Pulmonary artery endothelial cell (primary cell): ENCODE results near the gene PTPRA. TPM values are rescaled to one million over a fixed set of nuclear protein-coding genes. Genes with fewer than 3 reads are reported as not detected.

ENCODE experiments used
- DNase-seq: peaks from one replicate; pipeline ENCODE4 v3.0.0-alpha.2; 2011; ENCODE audit warnings: low read depth, low spot score
- total RNA-seq: library from RNA; depleted of rRNA; stranded (reverse); fragments of >200 nt; gene quantifications from 2 replicates; pipeline ENCODE4 v1.2.3, GENCODE V29; 2014

PTPRA gene
- total RNA-seq, 1 donor from 2014 or later, result 29.1 TPM

DNA sequence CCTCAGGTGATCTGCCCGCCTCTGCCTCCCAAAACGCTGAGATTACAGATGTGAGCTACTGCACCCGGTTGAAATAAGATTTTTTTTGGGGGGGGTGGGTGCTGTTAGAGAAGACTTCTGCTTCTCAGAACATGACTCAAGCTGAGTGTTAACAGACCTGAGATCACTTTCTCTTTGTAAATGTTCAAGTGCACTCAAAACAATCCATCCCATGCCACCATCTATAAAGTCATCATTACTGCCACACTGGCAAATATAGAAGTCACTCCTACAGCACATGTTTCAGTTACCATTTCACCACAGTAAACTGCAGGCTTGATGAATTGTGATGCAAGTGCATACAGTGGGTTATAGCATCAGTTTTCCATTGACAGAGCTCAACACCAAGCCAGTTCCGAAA, 23.8 kb upstream of the PTPRA start:
- no peak for DNase-seq

DNA sequence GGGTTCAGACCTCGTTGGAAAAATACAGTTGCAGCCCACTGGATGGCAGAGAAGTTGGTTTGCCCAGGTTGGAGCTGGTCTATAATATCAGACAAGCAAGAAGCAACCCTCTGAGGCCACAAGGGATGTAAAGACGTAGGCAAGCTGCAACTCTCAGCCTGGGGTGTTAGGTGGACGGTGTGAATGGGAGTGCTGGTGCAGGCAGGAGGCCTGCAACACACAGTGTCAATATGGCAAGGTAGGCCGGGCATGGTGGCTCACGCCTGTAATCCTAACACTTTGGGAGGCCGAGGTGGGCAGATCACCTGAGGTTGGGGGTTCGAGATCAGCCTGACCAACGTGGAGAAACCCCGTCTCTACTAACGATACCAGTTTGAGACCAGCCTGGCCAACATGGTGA, 22.2 kb upstream of the PTPRA start:
- DNase-seq, result no peak

- no peak for DNase-seq
These were observed 14.7 kb upstream of the PTPRA start for GRCh38 chr20:2858591-2858990.

DNA sequence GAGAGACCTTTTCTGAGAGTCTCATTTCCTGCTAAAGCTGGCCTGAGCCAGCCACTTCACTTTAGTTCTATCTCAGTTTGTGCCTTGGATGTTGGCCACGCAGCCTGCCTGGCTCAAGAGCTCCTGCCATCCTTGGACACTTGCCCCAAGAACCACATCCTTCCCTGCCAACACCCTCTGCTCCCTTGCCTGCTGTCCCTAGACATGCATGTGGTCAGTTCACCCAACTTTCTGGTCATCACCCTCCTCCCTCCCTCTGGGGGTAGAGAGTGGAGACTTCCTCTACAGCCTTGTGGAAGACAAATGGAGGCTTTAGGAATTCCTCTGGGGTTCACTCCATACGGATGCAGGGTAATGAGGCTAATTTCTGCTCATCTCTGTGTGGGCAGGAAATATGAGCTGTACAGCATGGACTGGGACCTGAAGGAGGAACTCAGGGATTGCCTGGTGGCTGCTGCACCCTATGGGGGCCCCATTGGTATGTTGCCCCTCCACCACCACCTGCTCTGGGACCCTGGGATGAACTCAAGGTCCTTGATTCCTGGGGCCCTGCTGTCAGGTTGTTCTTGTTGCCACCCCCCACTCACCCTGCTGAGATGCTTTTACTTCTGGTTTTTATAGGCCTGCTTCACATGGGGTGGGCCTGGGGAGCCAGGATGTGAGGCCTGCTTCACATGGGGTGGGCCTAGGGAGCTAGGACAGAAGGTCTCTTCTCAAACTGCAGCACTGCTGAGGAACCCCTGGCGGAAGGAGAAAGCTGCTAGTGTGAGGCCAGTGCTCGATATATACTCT, 13.8 kb upstream of the PTPRA start:
- no peak for DNase-seq

GRCh38 chr20:2864626-2865025, 8.7 kb upstream of the PTPRA start:
- DNase-seq, result no peak

GRCh38 chr20:2865101-2865500, 8.2 kb upstream of the PTPRA start:
- DNase-seq, result no peak

DNA sequence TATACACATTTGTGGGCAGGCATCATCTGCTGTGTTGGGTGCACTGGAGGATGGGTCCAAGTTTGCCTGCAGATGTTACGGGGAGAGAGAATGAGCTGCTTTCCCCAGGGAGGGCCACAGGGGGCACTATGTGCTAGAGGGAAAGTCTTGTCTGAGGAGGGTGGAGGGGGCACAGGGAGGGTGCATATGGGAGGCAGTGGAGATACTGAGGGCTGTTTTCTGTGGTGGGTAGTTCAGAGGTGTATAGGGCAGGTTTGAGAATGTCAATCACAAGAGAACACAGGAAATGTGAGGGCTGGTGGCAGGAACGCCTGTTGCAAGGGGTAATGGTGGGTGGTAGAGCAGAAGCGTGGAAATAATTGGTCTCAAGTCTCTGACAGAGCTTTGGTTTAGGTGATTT, 7.7 kb upstream of the PTPRA start:
- no peak for DNase-seq

DNA sequence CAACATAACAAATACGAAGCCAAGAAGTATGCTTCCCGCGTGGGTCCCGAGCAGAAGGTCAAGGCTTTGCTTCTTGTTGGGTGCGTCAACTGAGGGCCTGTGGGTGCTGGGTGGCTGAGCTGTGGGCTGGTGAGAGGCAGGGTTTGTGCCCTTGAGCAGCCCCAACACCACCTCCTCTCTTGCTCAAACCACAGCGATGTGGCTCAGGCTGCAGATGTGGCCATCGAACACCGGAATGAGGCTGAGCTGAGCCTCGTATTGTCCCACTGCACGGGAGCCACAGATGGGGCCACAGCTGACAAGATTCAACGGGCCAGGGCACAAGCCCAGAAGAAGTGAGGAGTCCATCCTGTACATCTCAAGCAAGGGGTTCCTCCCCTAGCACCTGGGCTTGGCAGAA, 7.0 kb upstream of the PTPRA start:
- no peak for DNase-seq

DNA sequence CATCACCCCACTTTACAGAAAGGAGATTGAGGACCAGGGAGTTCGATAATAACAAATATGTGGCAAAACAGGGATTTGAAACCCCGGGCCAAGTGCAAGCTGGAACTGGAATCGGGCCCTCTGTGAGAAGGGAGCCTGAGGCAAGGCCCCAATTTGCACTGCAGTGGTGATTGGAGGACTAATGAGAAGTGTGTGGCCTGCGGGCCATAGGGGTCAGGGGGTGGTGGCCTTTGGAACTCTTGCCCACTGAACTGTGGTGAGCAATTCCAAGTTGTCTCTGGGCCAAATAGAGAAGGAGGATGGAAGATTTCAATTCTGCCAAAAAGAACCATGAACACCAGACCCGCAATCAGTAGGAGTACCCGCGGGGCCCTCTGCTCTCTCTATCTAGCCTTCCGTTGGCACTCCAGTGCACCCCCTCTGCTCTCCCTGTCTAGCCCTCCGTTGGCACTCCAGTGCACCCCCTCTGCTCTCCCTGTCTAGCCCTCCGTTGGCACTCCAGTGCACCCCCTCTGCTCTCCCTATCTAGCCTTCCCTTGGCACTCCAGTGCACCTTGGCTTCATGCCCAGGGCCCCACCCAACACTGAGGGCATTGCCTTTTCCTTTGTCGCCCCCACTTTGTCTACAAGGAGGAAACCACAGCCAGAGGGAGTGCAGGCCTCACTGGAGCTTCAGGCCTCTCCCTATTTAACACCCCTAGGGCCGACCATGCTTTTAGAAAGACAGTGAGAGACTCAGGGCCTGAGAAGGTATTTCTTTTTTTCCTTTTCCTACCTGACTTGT, 6.0 kb upstream of the PTPRA start:
- DNase-seq, result no peak

- no peak for DNase-seq
These were observed 3.9 kb upstream of the PTPRA start for GRCh38 chr20:2869381-2869780.

DNA sequence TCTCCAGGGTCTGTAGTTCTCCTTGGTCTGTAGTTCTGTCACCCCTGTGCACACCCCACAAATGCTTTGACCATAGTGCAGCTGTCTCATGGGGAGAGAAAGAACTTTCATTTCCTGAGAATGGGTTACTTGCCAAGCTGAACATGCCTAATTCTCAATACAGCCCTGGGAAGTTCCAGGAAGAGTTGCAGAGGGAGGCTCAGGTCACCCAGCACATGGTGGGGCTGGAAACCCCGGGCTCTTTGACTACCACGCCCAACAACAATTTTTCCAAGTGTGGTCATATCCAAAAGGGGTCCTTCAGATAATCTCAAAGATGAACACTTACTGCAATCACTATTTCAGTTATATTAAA, 2.2 kb upstream of the PTPRA start:
- no peak for DNase-seq

DNA sequence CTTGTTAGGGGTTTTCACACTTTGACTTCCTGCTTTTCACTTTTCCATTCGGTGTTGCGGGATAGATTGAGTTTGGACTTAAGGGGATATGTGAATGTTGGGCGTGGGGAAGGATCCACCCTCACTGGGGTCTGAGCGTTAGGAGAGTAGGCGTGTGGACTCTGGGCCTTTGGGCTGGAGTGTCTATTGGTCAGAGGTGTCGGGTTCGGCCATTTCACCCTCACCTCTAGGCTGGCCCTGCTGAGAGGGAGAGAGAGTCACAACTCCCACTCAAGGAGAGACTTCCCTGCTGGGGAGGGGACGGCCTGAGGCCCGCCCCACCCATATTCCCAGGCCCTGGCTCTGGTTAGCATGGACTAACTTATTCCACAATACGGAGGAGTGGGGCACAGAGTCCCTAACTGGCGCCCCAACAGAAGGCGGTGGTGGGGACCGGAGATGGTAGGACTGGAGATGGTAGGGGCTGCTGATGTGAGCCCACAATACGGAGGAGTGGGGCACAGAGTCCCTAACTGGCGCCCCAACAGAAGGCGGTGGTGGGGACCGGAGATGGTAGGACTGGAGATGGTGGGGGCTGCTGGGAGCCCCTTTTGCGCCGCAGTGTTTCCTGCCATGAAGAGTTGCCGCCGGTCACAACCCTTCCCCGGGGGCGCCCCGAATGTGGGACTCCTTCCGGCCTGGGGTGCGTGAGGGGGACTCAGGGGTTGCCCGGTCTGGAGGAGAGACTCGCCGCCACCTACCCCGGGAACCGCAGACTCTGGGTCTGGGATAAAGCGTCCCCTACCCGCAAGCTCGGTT, 1.4 kb upstream of the PTPRA start:
- no peak for DNase-seq

- no peak for DNase-seq
These were observed 747 bp upstream of the PTPRA start for GRCh38 chr20:2872459-2873009.

DNA sequence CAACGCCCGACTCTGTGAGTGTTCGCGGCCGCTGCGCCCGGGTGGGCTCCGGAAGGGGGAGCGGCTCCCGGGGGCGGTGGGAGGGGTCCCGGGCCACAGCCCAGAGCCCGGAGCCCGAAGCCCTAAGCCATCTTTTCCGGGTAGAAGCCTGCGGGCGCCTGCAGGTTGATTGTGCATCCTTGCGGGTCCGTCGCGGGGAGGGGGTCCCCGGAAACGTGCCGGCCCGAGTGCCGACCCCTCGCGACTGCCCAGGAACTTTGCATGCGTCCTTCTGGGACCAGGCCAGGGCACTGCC, 413 bp downstream of the PTPRA start:
- no peak for DNase-seq

GRCh38 chr20:2874456-2874855, 1.2 kb downstream of the PTPRA start:
- no peak for DNase-seq

DNA sequence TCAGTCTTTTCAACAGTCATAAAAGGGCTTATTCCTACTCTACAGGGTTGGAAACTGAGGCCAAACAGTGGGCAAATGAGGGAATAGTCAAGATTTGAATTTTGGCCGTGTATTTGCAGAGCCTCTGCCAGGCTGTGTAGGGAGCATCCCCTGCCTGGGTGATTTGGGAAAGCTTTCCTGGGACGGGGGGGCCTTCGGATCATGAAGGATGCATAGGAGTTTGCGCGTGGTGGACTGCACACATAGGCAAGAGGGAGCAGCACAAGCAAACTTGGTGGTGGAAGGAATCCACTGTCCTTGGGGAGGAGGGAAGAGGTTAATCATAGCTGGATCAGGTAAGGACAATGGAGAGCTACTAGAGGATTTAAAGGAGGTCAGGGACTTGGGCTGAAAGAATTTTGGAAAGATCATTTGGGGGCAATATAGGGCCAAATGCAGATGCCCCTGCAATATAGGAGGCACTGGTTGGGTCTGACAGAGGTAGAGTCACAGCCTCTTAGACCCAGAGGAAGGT, 2.5 kb downstream of the PTPRA start:
- DNase-seq, result no peak

DNA sequence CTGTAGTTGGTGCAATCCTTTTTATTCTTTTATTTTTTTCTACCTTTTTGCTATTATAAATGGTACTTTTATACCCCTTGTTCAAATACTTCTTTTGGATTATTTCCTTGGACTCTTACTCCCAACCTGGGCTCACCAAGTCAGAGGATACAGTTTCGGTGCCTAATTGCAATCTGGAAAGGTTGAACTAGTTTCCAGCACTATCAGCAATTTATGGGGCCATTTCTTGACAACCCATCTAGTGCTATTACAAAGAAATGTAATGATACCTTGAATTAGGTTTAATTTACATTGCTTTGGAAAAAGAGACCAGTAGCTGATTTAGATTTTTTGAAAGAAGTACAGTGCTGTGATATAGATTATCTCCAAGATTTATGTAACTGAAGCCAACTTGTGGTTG, 5.2 kb downstream of the PTPRA start:
- no peak for DNase-seq

GRCh38 chr20:2879146-2879545, 5.9 kb downstream of the PTPRA start:
- DNase-seq, result no peak

DNA sequence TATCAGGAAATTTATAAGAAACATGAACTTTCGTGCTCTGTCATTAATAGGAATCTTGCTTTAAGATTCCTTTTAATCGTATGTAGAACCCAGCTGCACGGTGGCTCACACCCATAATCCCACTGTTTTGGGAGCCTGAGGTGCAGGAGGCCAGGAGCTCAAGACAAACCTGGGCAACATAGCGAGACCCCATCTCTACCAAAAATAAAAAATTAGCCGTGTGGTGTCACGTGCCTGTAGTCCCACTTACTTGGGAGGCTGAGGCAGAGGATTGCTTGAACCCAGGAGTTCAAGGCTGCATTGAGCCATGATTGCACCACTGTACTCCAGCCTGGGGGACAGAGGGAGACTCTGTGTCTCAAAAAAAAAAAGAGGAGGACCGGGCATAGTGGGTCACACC, 7.4 kb downstream of the PTPRA start:
- DNase-seq, result no peak

GRCh38 chr20:2883726-2884637, 10.7 kb downstream of the PTPRA start:
- DNase-seq, result no peak

DNA sequence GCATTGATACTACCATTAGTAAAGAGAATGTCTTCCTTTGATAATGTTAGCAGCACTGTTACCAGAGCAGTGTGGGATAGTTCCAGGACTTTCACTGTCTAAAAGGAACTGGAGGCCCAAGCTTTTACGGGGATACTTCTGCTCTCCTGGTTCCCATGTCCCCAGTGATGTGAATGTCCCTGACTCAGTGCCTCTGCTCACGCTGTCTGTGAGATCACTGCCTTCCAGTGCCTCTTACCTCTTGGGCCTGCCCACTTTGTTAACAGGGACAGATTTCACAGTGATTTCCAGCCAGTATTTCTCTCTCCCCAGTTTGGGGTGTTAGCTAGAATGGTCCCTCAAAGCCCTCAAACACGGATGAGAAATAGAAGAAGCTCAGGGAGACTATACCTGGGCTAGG, 14.4 kb downstream of the PTPRA start:
- DNase-seq, result no peak
